Right cardiac atrium (tissue), 5 donors: ENCODE results near the gene SCD5. TPM values are rescaled to one million over a fixed set of nuclear protein-coding genes. Genes with fewer than 3 reads are reported as not detected.

Source experiments
- microRNA-seq, 2 donors: library from miRNA; unstranded; fragments of <30 nt; microRNA quantifications; one replicate each; pipeline ENCODE4 v1.2.0, GENCODE V29; 2020 to 2021
- polyA plus RNA-seq: library from polyadenylated mRNA; stranded (reverse); fragments of 200-250 nt; gene quantifications from one replicate; pipeline ENCODE4 v1.2.3, GENCODE V29; 2013
- total RNA-seq, 4 donors: library from RNA; stranded (reverse); fragmentation: NEBNext Ultra II Directional; extraction: Animal tissue kit (Norgen Biotek cat#: 25700); gene quantifications; one replicate each; pipeline ENCODE4 v1.2.1, GENCODE V29; 2021
- donor health status: healthy with polysubstance abuse.
- donor health status: DM: no; HTN: yes; CAD: no.
- donor health status: DM: no; HTN: no; CAD: no.
- donor health status: DM: no; HTN: yes; CAD: no; lungs with severe emphysema.
- donor health status: DM: yes; HTN: yes; CAD: no.

SCD5 gene
- total and polyA plus RNA-seq, 5 donors: 6.0 to 14.2 (median 12.0) TPM

Small RNA genes within 50 kb of the gene (microRNA-seq; reads per million reads assigned to microRNA genes)
- gene MIR575: 0 reads per million in 2 donors

Other genes starting within 250 kb of the SCD5 start
- 10 to 100 TPM; 11.3 to 18.6 (median 15.7) TPM for gene TMEM150C, start 236.8 kb downstream of the SCD5 start, total RNA-seq
- 13.6 TPM for gene TMEM150C, start 236.8 kb downstream of the SCD5 start, polyA plus RNA-seq
- gene SEC31A, start 92.4 kb upstream of the SCD5 start, total RNA-seq: 100 to 1,000 TPM; 107 to 156 (median 128) TPM
- 87.3 TPM for gene SEC31A, start 92.4 kb upstream of the SCD5 start, polyA plus RNA-seq
- gene THAP9, start 101.9 kb upstream of the SCD5 start, total RNA-seq: 1 to 10 TPM; 3.2 to 6.3 (median 3.7) TPM
- 2.6 TPM for gene THAP9, start 101.9 kb upstream of the SCD5 start, polyA plus RNA-seq
- gene LIN54, start 212.0 kb upstream of the SCD5 start, total RNA-seq: 1 to 10 TPM; 7.2 to 7.7 (median 7.3) TPM
- gene LIN54, start 212.0 kb upstream of the SCD5 start, polyA plus RNA-seq: 2.2 TPM
- 10 to 100 TPM; 47.3 to 54.8 (median 50.7) TPM for gene COPS4, start 236.4 kb upstream of the SCD5 start, total RNA-seq
- gene COPS4, start 236.4 kb upstream of the SCD5 start, polyA plus RNA-seq: 40.3 TPM